GM21619 (cell line): ENCODE measurements around the gene IGF2BP1.

Source experiments
- ATAC-seq: cut with Tn5 transposase; IDR thresholded peaks from one replicate; pipeline ENCODE4 v1.9.1; 2021; ENCODE audit not compliant: unreplicated experiment

The IGF2BP1 gene

DNA sequence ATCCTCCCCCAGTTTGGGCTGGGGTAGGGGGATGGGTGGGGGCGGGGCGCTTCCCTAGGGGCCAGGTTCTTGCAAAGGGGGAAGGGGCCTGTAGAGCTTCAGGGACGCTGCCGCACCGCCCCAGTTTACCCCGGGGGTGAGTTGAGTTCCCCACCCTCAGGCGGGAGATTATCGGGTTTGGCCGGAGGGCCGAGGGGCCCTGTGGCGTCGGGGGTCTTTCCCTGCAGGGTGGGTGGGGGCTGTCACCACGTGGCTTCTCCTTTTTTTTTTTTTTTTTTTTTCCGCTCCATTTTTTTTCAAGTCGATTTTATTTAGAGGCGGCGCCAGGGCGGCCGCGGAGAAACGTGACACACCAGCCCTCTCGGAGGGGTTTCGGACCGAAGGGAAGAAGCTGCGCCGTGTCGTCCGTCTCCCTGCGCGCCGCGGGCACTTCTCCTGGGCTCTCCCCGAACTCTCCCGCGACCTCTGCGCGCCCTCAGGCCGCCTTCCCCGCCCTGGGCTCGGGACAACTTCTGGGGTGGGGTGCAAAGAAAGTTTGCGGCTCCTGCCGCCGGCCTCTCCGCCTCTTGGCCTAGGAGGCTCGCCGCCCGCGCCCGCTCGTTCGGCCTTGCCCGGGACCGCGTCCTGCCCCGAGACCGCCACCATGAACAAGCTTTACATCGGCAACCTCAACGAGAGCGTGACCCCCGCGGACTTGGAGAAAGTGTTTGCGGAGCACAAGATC, at the start of gene IGF2BP1:
Gene IGF2BP1 (plus strand): TSS at position 283 of the 724 bp plus-strand sequence. CDS start 361 bp downstream, at position 644.
- no peak for ATAC-seq

DNA sequence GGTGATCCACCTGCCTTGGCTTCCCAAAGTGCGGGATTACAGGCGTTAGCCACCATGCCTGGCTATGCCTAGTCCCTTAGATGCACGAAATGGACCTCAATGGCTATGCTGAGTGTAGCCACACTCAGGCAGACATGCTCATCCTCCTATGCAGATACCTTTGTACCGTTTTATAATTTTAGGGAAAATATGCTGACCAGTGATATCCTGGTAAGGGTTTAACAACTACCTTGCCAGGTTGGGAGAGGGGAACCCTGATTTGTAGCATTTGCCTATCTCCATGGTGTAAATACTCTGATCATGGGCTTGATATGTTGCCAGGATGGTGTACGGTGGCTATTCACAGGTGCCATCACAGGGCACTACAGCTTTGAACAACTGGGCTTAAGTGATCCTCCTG, 45.6 kb upstream of the IGF2BP1 start:
- no peak for ATAC-seq

DNA sequence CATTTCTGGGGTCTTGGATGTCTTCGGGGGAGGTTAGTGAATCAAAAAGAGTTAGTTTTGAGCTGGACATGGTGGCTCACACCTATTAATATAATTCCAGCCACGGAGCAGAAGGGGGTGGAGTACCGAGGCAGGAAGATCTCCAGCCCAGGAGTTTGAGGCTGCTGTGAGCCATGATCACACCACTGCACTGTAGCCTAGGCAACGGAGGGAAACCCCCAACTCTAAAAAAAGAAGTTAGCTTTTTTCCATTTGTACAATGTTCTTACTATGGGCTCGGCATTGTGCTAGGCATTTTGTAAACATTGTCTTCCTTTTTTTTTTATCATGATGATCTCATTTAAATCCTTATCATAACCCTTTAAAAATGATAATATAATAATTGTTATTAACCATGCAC, 44.3 kb upstream of the IGF2BP1 start:
- no peak for ATAC-seq

DNA sequence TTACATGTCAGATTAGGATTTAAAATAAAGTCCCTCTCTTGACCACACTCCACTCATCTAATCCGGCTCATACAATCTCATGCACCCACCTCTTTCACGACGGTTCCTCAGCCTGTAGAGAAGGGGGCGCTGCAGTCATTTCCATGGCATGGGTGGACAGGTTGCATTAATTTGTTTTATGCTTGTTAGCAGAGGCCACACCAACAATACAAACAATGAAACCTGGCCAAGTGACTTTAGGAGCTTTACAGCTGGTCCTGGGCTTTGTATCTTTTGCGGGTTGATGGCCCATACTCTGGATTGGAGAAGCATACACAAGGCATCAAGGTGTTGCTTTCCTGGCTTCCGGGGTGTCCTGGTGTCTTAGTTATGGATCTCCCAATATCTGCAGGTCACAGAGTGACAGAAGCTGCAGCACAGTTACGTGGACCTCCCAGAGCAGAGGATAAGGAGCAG, 42.9 kb upstream of the IGF2BP1 start:
- ATAC-seq = no peak

- no peak for ATAC-seq
Measured at GRCh38 chr17:48960834-48961515, 36.2 kb upstream of the IGF2BP1 start.

DNA sequence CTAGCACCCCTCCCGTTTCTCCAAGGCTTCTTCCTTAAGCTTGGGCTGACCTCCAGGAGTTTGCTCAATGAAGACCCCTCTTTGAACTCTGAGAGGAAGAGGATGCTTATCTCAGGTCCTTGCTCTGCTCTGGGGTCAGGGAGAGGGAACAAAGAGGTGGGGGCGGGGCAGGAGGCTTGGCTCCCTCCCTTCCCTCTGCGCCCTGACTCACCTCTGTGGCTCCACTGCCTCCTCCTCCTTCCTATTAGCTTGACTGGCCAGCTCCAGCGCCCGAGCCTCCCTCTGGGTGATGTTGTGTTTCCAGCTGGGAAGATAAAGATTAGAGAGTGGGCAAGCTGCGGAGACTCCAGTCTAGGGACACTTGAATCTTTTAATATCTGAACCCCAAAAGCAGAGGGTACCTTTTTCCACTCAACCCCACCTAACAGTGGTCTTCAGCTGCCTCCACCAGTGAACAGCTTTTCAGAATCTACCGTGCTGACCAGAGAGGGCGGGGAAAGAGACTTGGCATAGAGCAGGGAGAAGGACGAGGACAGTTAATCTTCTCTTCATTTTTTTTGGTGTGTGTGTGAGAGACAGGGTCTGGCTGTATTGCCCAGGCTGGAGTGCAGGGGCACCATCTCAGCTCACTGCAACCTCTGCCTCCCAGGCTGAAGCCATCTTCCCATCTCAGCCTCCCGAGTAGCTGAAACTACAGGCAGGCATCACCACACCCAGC, 35.5 kb upstream of the IGF2BP1 start:
- no peak for ATAC-seq

GRCh38 chr17:48970224-48970623, 27.0 kb upstream of the IGF2BP1 start:
- no peak for ATAC-seq

GRCh38 chr17:48970865-48971687, 26.1 kb upstream of the IGF2BP1 start:
- no peak for ATAC-seq

DNA sequence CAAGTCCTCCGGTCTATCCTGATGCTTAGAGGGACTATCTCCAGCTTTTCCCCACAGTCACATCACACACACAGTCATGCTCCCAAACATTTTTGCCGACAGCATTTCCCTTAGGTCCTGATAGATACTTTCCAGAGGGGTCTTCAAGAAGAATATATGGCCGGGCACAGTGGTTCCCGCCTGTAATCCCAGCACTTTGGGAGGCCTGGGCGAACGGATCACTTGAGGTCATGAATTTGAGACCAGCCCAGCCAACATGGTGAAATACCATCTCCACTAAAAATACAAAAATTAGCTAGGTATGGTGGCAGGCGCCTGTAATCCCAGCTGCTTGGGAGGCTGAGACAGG, 24.5 kb upstream of the IGF2BP1 start:
- ATAC-seq = no peak

GRCh38 chr17:48973806-48974205, 23.4 kb upstream of the IGF2BP1 start:
- no peak for ATAC-seq

- no peak for ATAC-seq
Measured at GRCh38 chr17:48981927-48982539, 15.2 kb upstream of the IGF2BP1 start.

- ATAC-seq = no peak
Measured at GRCh38 chr17:48985436-48986245, 11.5 kb upstream of the IGF2BP1 start.

DNA sequence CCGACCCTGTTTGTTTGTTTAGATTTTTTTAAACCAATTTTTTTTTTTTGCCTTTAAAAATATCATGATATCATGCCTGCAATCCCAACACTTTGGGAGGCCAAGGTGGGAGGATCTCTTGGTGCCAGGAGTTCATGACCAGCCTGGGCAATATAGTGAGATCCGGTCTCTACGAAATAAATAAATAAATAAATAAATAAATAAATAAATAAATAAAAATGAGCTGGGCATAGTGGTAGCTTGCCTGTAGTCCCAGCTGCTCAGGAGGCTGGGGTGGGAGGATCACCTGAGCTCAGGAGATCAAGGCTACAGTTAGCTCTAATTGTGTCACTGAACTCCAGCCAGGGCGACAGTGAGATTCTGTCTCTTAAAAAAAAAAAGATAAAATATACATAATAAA, 8.1 kb upstream of the IGF2BP1 start:
- ATAC-seq = no peak

DNA sequence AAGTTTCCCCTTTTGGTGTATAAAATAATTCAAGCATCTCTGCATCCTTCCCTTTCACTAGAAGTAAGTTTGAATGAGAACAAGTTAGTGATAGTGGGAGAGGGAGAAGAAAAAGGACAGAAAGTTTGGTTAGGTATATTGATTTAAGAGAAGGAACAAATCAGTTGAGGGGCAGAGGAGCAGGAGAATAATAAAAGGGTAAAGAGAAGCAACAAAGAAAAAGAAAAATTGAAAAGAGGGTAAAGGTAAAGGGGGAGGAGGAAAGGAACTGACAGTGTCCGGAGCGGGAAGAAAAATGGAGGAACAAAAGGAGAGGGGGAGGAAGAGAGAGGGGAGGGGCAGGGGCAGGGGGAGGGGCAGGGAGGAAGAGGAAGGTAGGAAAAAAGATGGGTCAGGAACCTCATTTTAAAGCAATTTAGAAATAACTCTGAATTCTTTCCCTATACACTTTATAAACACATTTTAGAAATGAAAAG, 6.3 kb upstream of the IGF2BP1 start:
- ATAC-seq = no peak

DNA sequence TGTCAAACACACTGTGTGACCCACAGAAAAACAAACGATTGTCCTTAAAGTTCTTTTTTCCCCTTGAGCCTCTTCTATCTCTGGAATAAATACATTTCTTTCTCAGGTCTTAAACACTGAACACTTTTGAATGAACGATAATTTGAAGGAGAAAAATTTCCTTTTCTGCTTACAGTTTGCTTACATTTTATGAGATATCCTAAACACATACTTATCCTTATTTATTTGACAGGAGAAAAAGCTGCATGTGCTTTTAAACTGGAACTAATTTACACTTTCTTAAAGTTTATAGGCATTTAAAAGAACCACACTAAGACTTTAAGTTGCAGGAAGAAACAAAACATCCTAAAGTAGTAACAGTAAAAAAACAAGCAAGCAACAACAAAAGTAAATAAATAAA, 4.7 kb upstream of the IGF2BP1 start:
- no peak for ATAC-seq

- ATAC-seq = no peak
Measured at GRCh38 chr17:48993305-48993704, 3.9 kb upstream of the IGF2BP1 start.

DNA sequence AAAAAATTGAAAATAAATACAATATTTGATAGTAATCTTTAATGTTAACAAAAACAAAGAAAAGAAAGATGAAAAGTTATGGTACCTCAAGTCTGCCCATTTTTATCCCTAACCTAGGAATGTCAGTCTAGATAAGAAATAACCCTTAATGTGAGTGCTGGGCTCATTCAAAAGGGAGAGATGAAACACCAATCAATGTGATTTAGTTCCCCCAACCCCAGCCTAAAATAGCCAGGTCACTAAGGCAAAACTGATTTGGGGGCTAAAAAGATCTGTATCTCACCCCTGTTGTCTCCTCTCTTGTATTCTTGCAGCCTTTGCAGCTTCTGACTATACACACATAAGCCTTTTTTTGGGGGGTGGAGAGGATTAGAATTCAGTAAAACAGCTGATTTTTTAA, 3.2 kb upstream of the IGF2BP1 start:
- ATAC-seq = no peak

DNA sequence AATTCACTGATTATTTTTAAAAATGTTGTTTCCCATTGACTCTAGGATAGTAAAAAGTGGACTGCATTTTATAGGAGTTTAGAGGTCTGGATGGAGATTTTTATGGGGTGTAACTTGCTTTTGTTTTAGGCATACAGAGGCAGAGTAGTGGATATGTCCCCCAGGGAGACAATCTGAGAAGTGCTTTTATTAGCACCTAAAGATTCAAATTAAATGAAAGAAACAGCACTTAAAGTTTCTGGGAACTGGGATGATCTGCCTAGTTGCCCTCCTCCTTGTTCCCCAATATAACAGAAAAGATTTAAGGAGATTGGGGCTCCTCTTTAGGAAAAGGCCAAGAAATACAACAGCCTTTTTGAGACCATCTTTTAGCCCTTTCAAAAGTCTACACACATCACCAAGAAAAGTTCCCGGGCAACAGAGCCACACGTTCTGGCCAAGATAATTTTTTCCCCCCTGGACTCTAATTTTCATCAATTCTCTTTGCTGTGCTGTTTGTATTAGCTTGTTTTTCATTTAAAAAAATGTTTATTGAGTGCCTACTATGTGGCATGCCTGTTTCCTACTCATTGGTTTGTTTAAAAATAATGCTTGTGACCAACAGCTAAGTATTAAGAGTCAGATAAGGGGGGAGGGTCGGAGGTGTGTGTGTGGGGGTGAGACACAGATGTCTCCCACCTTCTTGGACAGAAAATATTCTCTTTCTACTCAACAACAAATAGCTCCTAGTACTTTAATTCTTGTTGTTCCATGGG, 2.5 kb upstream of the IGF2BP1 start:
- ATAC-seq = no peak
